PC-3 (cell line): ENCODE results near the gene TEC. TPM values are rescaled to one million over a fixed set of nuclear protein-coding genes. Genes with fewer than 3 reads are reported as not detected.

ENCODE experiments used
- ATAC-seq: fragments of 200-7000 bp; cut with Tn5 transposase; 2 replicates; pipeline ENCODE4 v1.9.1; 2020; ENCODE audit warnings: mild to moderate bottlenecking, moderate library complexity
- BruUV-seq: library from RNA; stranded (reverse); fragments of 400-500 nt; replicated peaks from 2 replicates; lab custom pipeline; 2021; lab: Mats Ljungman, UMichigan
- CTCF ChIA-PET: fragments of 300-600 bp; sonication (Branson Sonifier 250); formaldehyde crosslinking; loops from one replicate; lab custom pipeline; 2022; ENCODE audit warnings: antibody characterized with exemption; lab: Charles Lee
- POLR2A ChIA-PET: fragments of 300-600 bp; sonication (Branson Sonifier 250); formaldehyde crosslinking; loops from one replicate; lab custom pipeline; 2022; ENCODE audit warnings: antibody characterized with exemption; ENCODE audit not compliant: unreplicated experiment; lab: Charles Lee
- DNase-seq: peaks from one replicate; pipeline ENCODE4 v3.0.0-alpha.2; 2015
- H2AFZ ChIP-seq: fragments of 300-600 bp; sonication (generic); 2 replicates; pipeline ENCODE4 v1.6.0; 2016; ENCODE audit warnings: antibody characterized with exemption, low read length
- H3F3A ChIP-seq: fragments of 300-600 bp; sonication (generic); one replicate; pipeline ENCODE4 v1.6.0; 2017; ENCODE audit warnings: antibody characterized with exemption, low read length, control low read depth, mild to moderate bottlenecking; ENCODE audit not compliant: unreplicated experiment
- H3K27ac ChIP-seq: fragments of 300-600 bp; sonication (generic); 2 replicates; pipeline ENCODE4 v1.5.1; 2016; ENCODE audit warnings: mild to moderate bottlenecking, low read length
- H3K27me3 ChIP-seq: fragments of 300-600 bp; sonication (generic); 2 replicates; pipeline ENCODE4 v1.6.1; 2016; ENCODE audit warnings: low read length, mixed read lengths
- H3K36me3 ChIP-seq: fragments of 300-600 bp; sonication (generic); 2 replicates; pipeline ENCODE4 v1.6.1; 2016; ENCODE audit warnings: low read depth, mixed run types, low read length, mixed read lengths
- H3K4me1 ChIP-seq: fragments of 300-600 bp; sonication (generic); 2 replicates; pipeline ENCODE4 v1.5.1; 2016; ENCODE audit warnings: low read length; ENCODE audit not compliant: insufficient read depth
- H3K4me2 ChIP-seq: fragments of 300-600 bp; sonication (generic); 2 replicates; pipeline ENCODE4 v1.6.0; 2016; ENCODE audit warnings: low read length
- H3K4me3 ChIP-seq: fragments of 300-600 bp; sonication (generic); 2 replicates; pipeline ENCODE4 v1.5.1; 2016; ENCODE audit warnings: mild to moderate bottlenecking, low read length, mixed read lengths
- H3K79me2 ChIP-seq: fragments of 300-600 bp; sonication (generic); 2 replicates; pipeline ENCODE4 v1.6.1; 2017; ENCODE audit warnings: low read length, mixed read lengths
- H3K9ac ChIP-seq: fragments of 300-600 bp; sonication (generic); 2 replicates; pipeline ENCODE4 v1.6.0; 2016; ENCODE audit warnings: mild to moderate bottlenecking, low read length
- H3K9me2 ChIP-seq: fragments of 300-600 bp; sonication (generic); replicated peaks from 2 replicates; pipeline ENCODE4 v1.6.1; 2016; ENCODE audit warnings: mixed run types, low read length, mixed read lengths
- H3K9me3 ChIP-seq: fragments of 300-600 bp; sonication (generic); 2 replicates; pipeline ENCODE4 v1.6.1; 2016; ENCODE audit warnings: low read length, mixed read lengths
- H4K20me1 ChIP-seq: fragments of 300-600 bp; sonication (generic); 2 replicates; pipeline ENCODE4 v1.6.1; 2016; ENCODE audit warnings: low read length, mixed read lengths
- CTCF ChIP-seq: fragments of 300-600 bp; sonication (generic); conservative IDR thresholded peaks from 2 replicates; pipeline ENCODE4 v1.5.1; 2017; ENCODE audit warnings: antibody characterized with exemption, low read depth, mild to moderate bottlenecking, low read length
- EZH2 ChIP-seq: fragments of 300-600 bp; sonication (generic); IDR thresholded peaks from one replicate; pipeline ENCODE4 v1.6.1; 2017; ENCODE audit warnings: antibody characterized with exemption, mild to moderate bottlenecking, low read length; ENCODE audit not compliant: unreplicated experiment
- EZH2phosphoT487 ChIP-seq: fragments of 300-600 bp; sonication (generic); IDR thresholded peaks from 2 replicates; pipeline ENCODE4 v1.6.1; 2018; ENCODE audit warnings: mild to moderate bottlenecking, antibody characterized with exemption, low read length, borderline replicate concordance
- intact Hi-C: fragments of 100-400 bp; cut with micrococcal nuclease; formaldehyde crosslinking; loops from 2 replicates; pipeline ENCODE4 v1.9.0; 2023
- total RNA-seq: library from RNA; depleted of rRNA; stranded (reverse); fragments of >200 nt; gene quantifications from 2 replicates; pipeline ENCODE4 v1.2.3, GENCODE V29; 2014

TEC gene
- total RNA-seq, 1 experiment from 2014 or later: 10.4 TPM

GRCh38 chr4:48254381-48255071 is 15.1 kb downstream of the TEC start:
- H2AFZ ChIP-seq: no peak overlapping the region
- no peaks in the 10 kb centered on the region for H3K9me3 ChIP-seq
- POLR2A ChIA-PET: no interaction called here
- CTCF ChIA-PET: no interaction called here
- no peak overlapping the region for H3K9ac ChIP-seq
- ATAC-seq (no peak), DNase-seq (no peak)
- no peaks in the 10 kb centered on the region for H3K9me2 ChIP-seq
- H3K4me2 ChIP-seq: no peak overlapping the region
- H3K27me3 ChIP-seq: no peaks in the 10 kb centered on the region
- H3K4me1 ChIP-seq: peaks cover 8% of the 10 kb centered on the region; the same call in 1 of the 2 replicates
- H3K36me3 ChIP-seq: no peaks in the 10 kb centered on the region
- intact Hi-C loops: no loop called here
- 0 out of 2 replicates have a peak, but pooled peaks cover under 1% of the 10 kb centered on the region for H3K79me2 ChIP-seq
- no TSS peak for BruUV-seq
- H3F3A ChIP-seq: no peaks in the 10 kb centered on the region
- TF ChIP-seq EZH2 (no peak), CTCF (no peak), EZH2phosphoT487 (no peak)
- H4K20me1 ChIP-seq: no peaks in the 10 kb centered on the region
- no peak overlapping the region for H3K27ac ChIP-seq
- no peak overlapping the region for H3K4me3 ChIP-seq

GRCh38 chr4:48252313-48252712 is 17.3 kb downstream of the TEC start:
- peaks cover 16% of the 10 kb centered on the region for H3K4me1 ChIP-seq
- no peaks in the 10 kb centered on the region for H3K36me3 ChIP-seq
- intact Hi-C loops: no loop called here
- no peak overlapping the region for H3K27ac ChIP-seq
- ChIA-PET POLR2A (no interaction called here), CTCF (no interaction called here)
- TF ChIP-seq EZH2: no peak
- no peak for TF ChIP-seq CTCF
- TF ChIP-seq EZH2phosphoT487: no peak
- H3K9me2 ChIP-seq: no peaks in the 10 kb centered on the region
- no peak overlapping the region for H3K9ac ChIP-seq
- H2AFZ ChIP-seq: no peak overlapping the region
- no peaks in the 10 kb centered on the region for H3K79me2 ChIP-seq
- no TSS peak for BruUV-seq
- no peaks in the 10 kb centered on the region for H3K27me3 ChIP-seq
- H3K4me3 ChIP-seq: no peak overlapping the region
- no peaks in the 10 kb centered on the region for H3F3A ChIP-seq
- H3K9me3 ChIP-seq: no peaks in the 10 kb centered on the region
- no peak overlapping the region for H3K4me2 ChIP-seq
- ATAC-seq (peak; percentile 15; the same call in 1 of the 2 replicates), DNase-seq (peak; percentile 43)
- no peaks in the 10 kb centered on the region for H4K20me1 ChIP-seq

GRCh38 chr4:48250980-48251379 is 18.7 kb downstream of the TEC start:
- H3K9me3 ChIP-seq: no peaks in the 10 kb centered on the region
- H3K27me3 ChIP-seq: no peaks in the 10 kb centered on the region
- H2AFZ ChIP-seq: no peak overlapping the region
- no TSS peak for BruUV-seq
- no peak overlapping the region for H3K9ac ChIP-seq
- no peak overlapping the region for H3K4me2 ChIP-seq
- H3K4me1 ChIP-seq: peaks cover 23% of the 10 kb centered on the region
- H3K4me3 ChIP-seq: no peak overlapping the region
- TF ChIP-seq EZH2 (no peak), EZH2phosphoT487 (no peak), CTCF (no peak)
- ChIA-PET POLR2A (no interaction called here), CTCF (no interaction called here)
- DNase-seq: no peak
- H3K27ac ChIP-seq: no peak overlapping the region
- H3K79me2 ChIP-seq: peaks cover 6% of the 10 kb centered on the region; the same call in 1 of the 2 replicates
- H3K36me3 ChIP-seq: no peaks in the 10 kb centered on the region
- H4K20me1 ChIP-seq: no peaks in the 10 kb centered on the region
- ATAC-seq: no peak
- no peaks in the 10 kb centered on the region for H3K9me2 ChIP-seq
- H3F3A ChIP-seq: no peaks in the 10 kb centered on the region
- intact Hi-C loops: no loop called here
